ENCODE measurements around the gene PLCG1. TPM values are rescaled to one million over a fixed set of nuclear protein-coding genes. Genes with fewer than 3 reads are reported as not detected.

Gene PLCG1
- total and polyA plus RNA-seq, 2 of the 8 experiments (the other 6 are each of a cell fraction or from before 2014, with no cell fraction given) = 103 to 154 TPM

GRCh38 chr20:41100001-41100480, 37.3 kb upstream of the PLCG1 start (continued):
- TF ChIP-seq CHD7 (IDR thresholded peaks at IDR 0.05; ENCODE audit: insufficient replicate concordance, low read length) (no peak), SRF (IDR thresholded peaks at IDR 0.05; ENCODE audit: low read depth, low read length) (no peak), PHF8 (conservative IDR thresholded peaks at IDR 0.05; ENCODE audit: low read depth, low read length) (no peak), EGR1 (IDR thresholded peaks at IDR 0.05; ENCODE audit: borderline replicate concordance, low read depth, low read length) (no peak)
